Nephron progenitor cell (in vitro differentiated cells): ENCODE data around the gene PPP6R3.

Experiments
- DNase-seq: peaks from one replicate; pipeline ENCODE4 v3.0.0; 2021
- H3K27ac Mint-ChIP-seq: 2 replicates; pipeline ENCODE4 v1.8.0; 2021; ENCODE audit warnings: mild to moderate bottlenecking, moderate library complexity, mixed read lengths
- H3K27me3 Mint-ChIP-seq: 2 replicates; pipeline ENCODE4 v1.8.0; 2021; ENCODE audit warnings: mild to moderate bottlenecking, low read depth, mixed read lengths; ENCODE audit not compliant: poor library complexity
- H3K36me3 Mint-ChIP-seq: 2 replicates; pipeline ENCODE4 v1.8.0; 2021; ENCODE audit warnings: low read depth, mixed read lengths
- H3K4me1 Mint-ChIP-seq: 2 replicates; pipeline ENCODE4 v1.8.0; 2021; ENCODE audit warnings: mixed read lengths
- H3K4me3 Mint-ChIP-seq: 2 replicates; pipeline ENCODE4 v1.8.0; 2021; ENCODE audit warnings: mild to moderate bottlenecking, moderate library complexity, mixed read lengths
- H3K9me3 Mint-ChIP-seq: 2 replicates; pipeline ENCODE4 v1.8.0; 2021; ENCODE audit warnings: mild to moderate bottlenecking, moderate library complexity, mixed read lengths
- TF ChIP-seq, protein P1 (sequence below): fragments of 200-600 bp; sonication (generic); IDR thresholded peaks from 2 replicates; pipeline ENCODE4 v1.5.0; 2021; ENCODE audit warnings: antibody characterized with exemption

PPP6R3 gene, protein sequence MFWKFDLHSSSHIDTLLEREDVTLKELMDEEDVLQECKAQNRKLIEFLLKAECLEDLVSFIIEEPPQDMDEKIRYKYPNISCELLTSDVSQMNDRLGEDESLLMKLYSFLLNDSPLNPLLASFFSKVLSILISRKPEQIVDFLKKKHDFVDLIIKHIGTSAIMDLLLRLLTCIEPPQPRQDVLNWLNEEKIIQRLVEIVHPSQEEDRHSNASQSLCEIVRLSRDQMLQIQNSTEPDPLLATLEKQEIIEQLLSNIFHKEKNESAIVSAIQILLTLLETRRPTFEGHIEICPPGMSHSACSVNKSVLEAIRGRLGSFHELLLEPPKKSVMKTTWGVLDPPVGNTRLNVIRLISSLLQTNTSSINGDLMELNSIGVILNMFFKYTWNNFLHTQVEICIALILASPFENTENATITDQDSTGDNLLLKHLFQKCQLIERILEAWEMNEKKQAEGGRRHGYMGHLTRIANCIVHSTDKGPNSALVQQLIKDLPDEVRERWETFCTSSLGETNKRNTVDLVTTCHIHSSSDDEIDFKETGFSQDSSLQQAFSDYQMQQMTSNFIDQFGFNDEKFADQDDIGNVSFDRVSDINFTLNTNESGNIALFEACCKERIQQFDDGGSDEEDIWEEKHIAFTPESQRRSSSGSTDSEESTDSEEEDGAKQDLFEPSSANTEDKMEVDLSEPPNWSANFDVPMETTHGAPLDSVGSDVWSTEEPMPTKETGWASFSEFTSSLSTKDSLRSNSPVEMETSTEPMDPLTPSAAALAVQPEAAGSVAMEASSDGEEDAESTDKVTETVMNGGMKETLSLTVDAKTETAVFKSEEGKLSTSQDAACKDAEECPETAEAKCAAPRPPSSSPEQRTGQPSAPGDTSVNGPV

DNA sequence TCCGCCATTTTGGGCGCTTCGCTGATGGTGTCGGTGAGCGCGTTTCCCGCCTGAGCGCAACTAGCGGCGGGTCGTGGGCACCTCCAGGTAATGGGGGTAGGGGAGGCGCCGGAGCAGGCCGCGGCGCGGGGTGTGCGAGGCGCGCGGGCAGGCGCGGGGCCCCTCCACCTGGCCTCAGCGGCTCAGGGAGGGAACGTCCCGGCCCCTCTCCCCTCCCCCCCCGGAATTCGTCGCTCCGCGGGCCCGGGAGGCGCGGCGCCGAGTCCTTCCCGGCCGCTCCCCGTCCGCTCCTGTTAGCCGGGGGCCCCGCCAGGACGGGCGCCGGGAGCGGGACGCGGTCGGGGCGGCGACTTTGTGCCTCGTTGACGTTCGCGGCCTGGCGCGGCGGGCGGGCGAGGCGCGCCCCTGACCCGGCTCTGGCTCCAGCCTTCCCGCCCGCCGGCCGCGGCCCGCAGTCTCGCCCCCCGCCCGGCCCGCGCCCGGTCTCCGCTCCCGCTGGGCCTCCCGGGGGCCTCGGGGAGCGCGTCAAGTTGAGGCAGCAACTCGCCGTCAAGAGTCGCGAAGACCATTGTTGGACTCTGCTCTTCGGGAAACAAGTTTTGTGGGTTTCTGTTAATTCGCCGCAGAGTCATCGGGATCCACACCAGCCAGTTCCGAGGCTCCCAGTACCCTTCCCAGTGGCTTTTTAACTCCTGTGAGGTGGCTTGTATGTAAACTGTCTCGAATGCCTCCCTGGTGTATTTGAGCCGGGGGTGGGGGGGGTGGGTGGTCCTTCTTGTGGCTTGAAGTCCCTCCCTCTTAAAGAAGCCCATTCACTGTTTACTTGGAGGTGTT lies at the start of gene PPP6R3:
Gene PPP6R3 (plus strand): TSS at position 12 of the 834 bp plus-strand sequence. CDS start 76,913 bp downstream, outside the sequence.
- H3K4me1 Mint-ChIP-seq, result peaks cover 50% of the 10 kb centered on the region
- peak within 1 kb of the TSS; percentile 98 for H3K27ac Mint-ChIP-seq
- H3K36me3 Mint-ChIP-seq, result peaks cover 19% of the 10 kb centered on the region
- no peaks in the 10 kb centered on the region for H3K9me3 Mint-ChIP-seq
- peaks cover 2% of the 10 kb centered on the region for H3K27me3 Mint-ChIP-seq
- H3K4me3 Mint-ChIP-seq, result peak within 1 kb of the TSS; percentile 95
- TF ChIP-seq, protein P1, sequence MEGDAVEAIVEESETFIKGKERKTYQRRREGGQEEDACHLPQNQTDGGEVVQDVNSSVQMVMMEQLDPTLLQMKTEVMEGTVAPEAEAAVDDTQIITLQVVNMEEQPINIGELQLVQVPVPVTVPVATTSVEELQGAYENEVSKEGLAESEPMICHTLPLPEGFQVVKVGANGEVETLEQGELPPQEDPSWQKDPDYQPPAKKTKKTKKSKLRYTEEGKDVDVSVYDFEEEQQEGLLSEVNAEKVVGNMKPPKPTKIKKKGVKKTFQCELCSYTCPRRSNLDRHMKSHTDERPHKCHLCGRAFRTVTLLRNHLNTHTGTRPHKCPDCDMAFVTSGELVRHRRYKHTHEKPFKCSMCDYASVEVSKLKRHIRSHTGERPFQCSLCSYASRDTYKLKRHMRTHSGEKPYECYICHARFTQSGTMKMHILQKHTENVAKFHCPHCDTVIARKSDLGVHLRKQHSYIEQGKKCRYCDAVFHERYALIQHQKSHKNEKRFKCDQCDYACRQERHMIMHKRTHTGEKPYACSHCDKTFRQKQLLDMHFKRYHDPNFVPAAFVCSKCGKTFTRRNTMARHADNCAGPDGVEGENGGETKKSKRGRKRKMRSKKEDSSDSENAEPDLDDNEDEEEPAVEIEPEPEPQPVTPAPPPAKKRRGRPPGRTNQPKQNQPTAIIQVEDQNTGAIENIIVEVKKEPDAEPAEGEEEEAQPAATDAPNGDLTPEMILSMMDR, result no peak
- no peak for DNase-seq

DNA sequence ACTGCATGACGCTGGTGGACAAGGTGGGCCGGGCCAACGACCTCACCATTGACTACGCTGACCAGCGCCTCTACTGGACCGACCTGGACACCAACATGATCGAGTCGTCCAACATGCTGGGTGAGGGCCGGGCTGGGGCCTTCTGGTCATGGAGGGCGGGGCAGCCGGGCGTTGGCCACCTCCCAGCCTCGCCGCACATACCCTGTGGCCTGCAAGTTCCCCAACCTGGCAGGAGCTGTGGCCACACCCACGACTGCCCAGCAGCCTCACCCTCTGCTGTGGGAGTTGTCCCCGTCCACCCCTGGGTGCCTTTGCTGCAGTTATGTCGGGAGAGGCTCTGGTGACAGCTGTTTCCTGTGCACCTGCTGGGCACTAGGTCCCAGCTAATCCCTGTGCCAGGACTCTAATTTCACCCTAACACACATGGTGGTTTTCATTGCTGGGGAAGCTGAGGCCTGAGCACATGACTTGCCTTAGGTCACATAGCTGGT lies 49.0 kb upstream of the PPP6R3 start:
- no peaks in the 10 kb centered on the region for H3K9me3 Mint-ChIP-seq
- H3K27me3 Mint-ChIP-seq, result no peaks in the 10 kb centered on the region
- H3K27ac Mint-ChIP-seq, result no peak overlapping the region
- TF ChIP-seq, protein P1, result no peak
- H3K4me3 Mint-ChIP-seq, result no peak overlapping the region
- no peaks in the 10 kb centered on the region for H3K4me1 Mint-ChIP-seq
- no peak for DNase-seq
- H3K36me3 Mint-ChIP-seq, result peaks cover 64% of the 10 kb centered on the region

- no peak for DNase-seq
- H3K27me3 Mint-ChIP-seq, result no peaks in the 10 kb centered on the region
- H3K27ac Mint-ChIP-seq, result peak overlapping the region; percentile 66
- no peaks in the 10 kb centered on the region for H3K4me1 Mint-ChIP-seq
- H3K4me3 Mint-ChIP-seq, result no peak overlapping the region
- peaks cover 62% of the 10 kb centered on the region for H3K36me3 Mint-ChIP-seq
- TF ChIP-seq, protein P1, result no peak
- H3K9me3 Mint-ChIP-seq, result no peaks in the 10 kb centered on the region
Measured at GRCh38 chr11:68412593-68413475, 47.7 kb upstream of the PPP6R3 start.

DNA sequence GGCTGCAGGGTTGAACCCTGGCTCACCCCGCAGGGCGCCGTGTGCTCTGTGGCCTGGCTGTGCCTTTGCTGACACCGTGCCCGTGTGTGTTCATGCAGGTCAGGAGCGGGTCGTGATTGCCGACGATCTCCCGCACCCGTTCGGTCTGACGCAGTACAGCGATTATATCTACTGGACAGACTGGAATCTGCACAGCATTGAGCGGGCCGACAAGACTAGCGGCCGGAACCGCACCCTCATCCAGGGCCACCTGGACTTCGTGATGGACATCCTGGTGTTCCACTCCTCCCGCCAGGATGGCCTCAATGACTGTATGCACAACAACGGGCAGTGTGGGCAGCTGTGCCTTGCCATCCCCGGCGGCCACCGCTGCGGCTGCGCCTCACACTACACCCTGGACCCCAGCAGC lies 47.0 kb upstream of the PPP6R3 start:
- H3K27me3 Mint-ChIP-seq, result peaks cover 2% of the 10 kb centered on the region
- no peak for DNase-seq
- H3K4me1 Mint-ChIP-seq, result peaks cover 2% of the 10 kb centered on the region
- H3K27ac Mint-ChIP-seq, result no peak overlapping the region
- H3K9me3 Mint-ChIP-seq, result no peaks in the 10 kb centered on the region
- TF ChIP-seq, protein P1, result no peak
- H3K36me3 Mint-ChIP-seq, result peaks cover 60% of the 10 kb centered on the region
- H3K4me3 Mint-ChIP-seq, result no peak overlapping the region
